Tibial nerve (tissue), 4 donors: ENCODE measurements around the gene RUNX1.

Source experiments
- EP300 ChIP-seq, 2 donors: sonication (generic); formaldehyde crosslinking; IDR thresholded peaks; one replicate each; pipeline ENCODE4 v1.6.1; 2017; ENCODE audit warnings: antibody characterized with exemption in 2 of 2, mild to moderate bottlenecking in 1 of 2
- POLR2A ChIP-seq, 2 donors: fragments of 450-650 bp; IDR thresholded peaks; one replicate each; pipeline ENCODE4 v1.6.1; 2017; ENCODE audit warnings: antibody characterized with exemption in 2 of 2, mild to moderate bottlenecking in 2 of 2, moderate library complexity in 2 of 2
- TF ChIP-seq, protein P1 (sequence below), 5 experiments: fragments of 200-600 bp in 3 of 5; fragments of 450-650 bp in 2 of 5; sonication (generic) in 3 of 5; IDR thresholded peaks; one replicate each; pipeline ENCODE4 v1.5.1; 2016 to 2019; ENCODE audit warnings: antibody characterized with exemption in 5 of 5, mild to moderate bottlenecking in 3 of 5, moderate library complexity in 2 of 5

DNA sequence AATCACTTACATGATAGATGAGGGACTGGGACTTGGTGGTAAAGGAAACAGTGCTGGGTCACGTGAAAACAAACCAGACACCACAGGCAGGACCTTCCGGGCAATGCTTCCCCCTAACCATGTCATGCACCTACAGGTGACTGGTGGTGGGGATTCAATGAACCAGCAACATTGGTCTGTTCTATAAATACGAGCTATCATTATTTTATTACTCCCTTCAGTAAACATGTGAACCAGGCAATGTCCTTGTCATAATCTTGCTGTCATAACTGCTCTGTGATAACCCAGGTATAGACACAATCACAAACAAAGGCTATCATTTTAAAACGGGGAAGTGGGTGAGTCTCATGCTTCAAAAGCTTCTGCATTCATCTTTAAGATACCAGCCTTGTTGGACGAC lies 226.9 kb downstream of the RUNX1 start:
- TF ChIP-seq EP300 (IDR thresholded peaks at IDR 0.05) (no peak), POLR2A (IDR thresholded peaks at IDR 0.05) (no peak)
- TF ChIP-seq, protein P1, sequence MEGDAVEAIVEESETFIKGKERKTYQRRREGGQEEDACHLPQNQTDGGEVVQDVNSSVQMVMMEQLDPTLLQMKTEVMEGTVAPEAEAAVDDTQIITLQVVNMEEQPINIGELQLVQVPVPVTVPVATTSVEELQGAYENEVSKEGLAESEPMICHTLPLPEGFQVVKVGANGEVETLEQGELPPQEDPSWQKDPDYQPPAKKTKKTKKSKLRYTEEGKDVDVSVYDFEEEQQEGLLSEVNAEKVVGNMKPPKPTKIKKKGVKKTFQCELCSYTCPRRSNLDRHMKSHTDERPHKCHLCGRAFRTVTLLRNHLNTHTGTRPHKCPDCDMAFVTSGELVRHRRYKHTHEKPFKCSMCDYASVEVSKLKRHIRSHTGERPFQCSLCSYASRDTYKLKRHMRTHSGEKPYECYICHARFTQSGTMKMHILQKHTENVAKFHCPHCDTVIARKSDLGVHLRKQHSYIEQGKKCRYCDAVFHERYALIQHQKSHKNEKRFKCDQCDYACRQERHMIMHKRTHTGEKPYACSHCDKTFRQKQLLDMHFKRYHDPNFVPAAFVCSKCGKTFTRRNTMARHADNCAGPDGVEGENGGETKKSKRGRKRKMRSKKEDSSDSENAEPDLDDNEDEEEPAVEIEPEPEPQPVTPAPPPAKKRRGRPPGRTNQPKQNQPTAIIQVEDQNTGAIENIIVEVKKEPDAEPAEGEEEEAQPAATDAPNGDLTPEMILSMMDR (IDR thresholded peaks at IDR 0.05), result no peak
